HL-60 (cell line): ENCODE measurements around the gene MAP3K14.
A peak's percentile ranks its signal among the peaks of the same experiment; 100 is the strongest.

Source experiments
- CTCF ChIP-seq: IDR thresholded peaks from one replicate; pipeline ENCODE4 v1.5.1; 2011; ENCODE audit warnings: low read length, control low read depth, inconsistent platforms; ENCODE audit not compliant: insufficient read depth
- POLR2AphosphoS5 ChIP-seq: IDR thresholded peaks from 2 replicates; pipeline ENCODE4 v1.6.1; 2012; ENCODE audit warnings: low read depth
- TF ChIP-seq, protein P1 (sequence below): IDR thresholded peaks from 2 replicates; pipeline ENCODE4 v1.6.1; 2012; ENCODE audit warnings: low read depth; ENCODE audit not compliant: insufficient replicate concordance

DNA sequence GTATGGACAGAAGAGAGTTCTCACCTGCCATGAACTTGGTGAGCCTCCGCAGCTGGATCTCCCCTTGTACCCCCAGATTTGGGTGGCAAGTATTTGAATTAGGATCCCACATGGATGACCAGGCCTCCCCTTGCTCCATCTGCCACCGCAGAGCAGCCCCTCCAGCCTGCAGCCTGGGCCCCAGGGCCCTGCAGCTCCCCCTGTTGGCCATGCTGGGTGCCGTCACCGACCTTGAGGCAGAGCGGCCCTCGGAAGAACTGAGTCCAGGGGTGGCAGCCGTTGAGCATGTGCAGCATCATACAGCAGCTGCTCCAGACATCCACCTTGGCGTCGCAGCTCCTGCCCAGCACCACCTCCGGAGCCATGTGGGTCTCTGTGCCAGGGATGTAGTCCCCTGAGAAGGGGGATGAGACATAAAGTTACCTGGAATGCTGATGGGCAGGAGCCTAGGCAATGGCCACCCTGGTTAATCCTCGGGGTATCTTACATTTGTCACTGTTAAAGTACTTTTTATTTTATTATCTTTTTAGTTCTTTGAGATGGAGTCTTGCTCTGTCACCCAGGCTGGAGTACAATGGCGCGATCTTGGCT lies 45.9 kb downstream of the MAP3K14 start:
- TF ChIP-seq CTCF (peak; percentile 74), POLR2AphosphoS5 (no peak)
- TF ChIP-seq, protein P1, sequence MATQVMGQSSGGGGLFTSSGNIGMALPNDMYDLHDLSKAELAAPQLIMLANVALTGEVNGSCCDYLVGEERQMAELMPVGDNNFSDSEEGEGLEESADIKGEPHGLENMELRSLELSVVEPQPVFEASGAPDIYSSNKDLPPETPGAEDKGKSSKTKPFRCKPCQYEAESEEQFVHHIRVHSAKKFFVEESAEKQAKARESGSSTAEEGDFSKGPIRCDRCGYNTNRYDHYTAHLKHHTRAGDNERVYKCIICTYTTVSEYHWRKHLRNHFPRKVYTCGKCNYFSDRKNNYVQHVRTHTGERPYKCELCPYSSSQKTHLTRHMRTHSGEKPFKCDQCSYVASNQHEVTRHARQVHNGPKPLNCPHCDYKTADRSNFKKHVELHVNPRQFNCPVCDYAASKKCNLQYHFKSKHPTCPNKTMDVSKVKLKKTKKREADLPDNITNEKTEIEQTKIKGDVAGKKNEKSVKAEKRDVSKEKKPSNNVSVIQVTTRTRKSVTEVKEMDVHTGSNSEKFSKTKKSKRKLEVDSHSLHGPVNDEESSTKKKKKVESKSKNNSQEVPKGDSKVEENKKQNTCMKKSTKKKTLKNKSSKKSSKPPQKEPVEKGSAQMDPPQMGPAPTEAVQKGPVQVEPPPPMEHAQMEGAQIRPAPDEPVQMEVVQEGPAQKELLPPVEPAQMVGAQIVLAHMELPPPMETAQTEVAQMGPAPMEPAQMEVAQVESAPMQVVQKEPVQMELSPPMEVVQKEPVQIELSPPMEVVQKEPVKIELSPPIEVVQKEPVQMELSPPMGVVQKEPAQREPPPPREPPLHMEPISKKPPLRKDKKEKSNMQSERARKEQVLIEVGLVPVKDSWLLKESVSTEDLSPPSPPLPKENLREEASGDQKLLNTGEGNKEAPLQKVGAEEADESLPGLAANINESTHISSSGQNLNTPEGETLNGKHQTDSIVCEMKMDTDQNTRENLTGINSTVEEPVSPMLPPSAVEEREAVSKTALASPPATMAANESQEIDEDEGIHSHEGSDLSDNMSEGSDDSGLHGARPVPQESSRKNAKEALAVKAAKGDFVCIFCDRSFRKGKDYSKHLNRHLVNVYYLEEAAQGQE, result no peak
